Naive thymus-derived CD4-positive, alpha-beta T cell (primary cell): Measurements from ENCODE around the gene EFNA4. TPM values are rescaled to one million over a fixed set of nuclear protein-coding genes. Genes with fewer than 3 reads are reported as not detected.

Experiments
- ATAC-seq: fragments of 150-1000 bp; cut with Tn5 transposase; 2 replicates; pipeline ENCODE4 v1.10.0; 2021; ENCODE audit warnings: mild to moderate bottlenecking, moderate library complexity
- CTCF ChIA-PET: fragments of 350-600 bp; sonication (Branson Sonifier 250); formaldehyde crosslinking; loops from one replicate; lab custom pipeline; 2021; ENCODE audit warnings: antibody characterized with exemption; lab: Charles Lee
- POLR2A ChIA-PET: fragments of 350-600 bp; sonication (Branson Sonifier 250); formaldehyde crosslinking; loops from one replicate; lab custom pipeline; 2021; ENCODE audit warnings: antibody characterized with exemption, inconsistent platforms; lab: Charles Lee
- DNase-seq, 9 donors: peaks; one replicate each; pipeline versions ENCODE4 v3.0.0 to v3.0.0-alpha.2; 2020 to 2022; ENCODE audit warnings: mixed read lengths in 1 of 9
- H3K27ac ChIP-seq: one replicate; pipeline ENCODE4 v1.7.0; 2013; ENCODE audit warnings: mild to moderate bottlenecking, low read depth, low read length, moderate library complexity
- H3K27me3 ChIP-seq, 2 donors: one replicate each; pipeline ENCODE4 v1.7.0; 2013; ENCODE audit warnings: low read length in 2 of 2, mild to moderate bottlenecking in 2 of 2, moderate library complexity in 2 of 2; ENCODE audit not compliant: control insufficient read depth in 2 of 2, insufficient read depth in 2 of 2
- H3K36me3 ChIP-seq, 3 experiments: 1 replicate in 2 of 3; 2 replicates in 1 of 3; pipeline ENCODE4 v1.7.0; 2013; ENCODE audit warnings: low read length in 3 of 3, mild to moderate bottlenecking in 3 of 3, moderate library complexity in 1 of 3; ENCODE audit not compliant: insufficient read depth in 3 of 3, control insufficient read depth in 2 of 3
- H3K4me1 ChIP-seq, 2 donors: one replicate each; pipeline ENCODE4 v1.7.0; 2013; ENCODE audit warnings: low read length in 2 of 2, mild to moderate bottlenecking in 2 of 2, moderate library complexity in 1 of 2; ENCODE audit not compliant: control insufficient read depth in 2 of 2, insufficient read depth in 2 of 2
- H3K4me3 ChIP-seq: 2 replicates; pipeline ENCODE4 v1.7.0; 2013; ENCODE audit warnings: mild to moderate bottlenecking, low read length
- H3K9me3 ChIP-seq, 3 experiments: 1 replicate in 2 of 3; 2 replicates in 1 of 3; pipeline ENCODE4 v1.7.0; 2013; ENCODE audit warnings: low read length in 3 of 3; ENCODE audit not compliant: control insufficient read depth in 2 of 3
- H3K27ac Mint-ChIP-seq, 9 donors: one replicate each; pipeline ENCODE4 v1.8.0; 2020 to 2022; ENCODE audit warnings: mixed read lengths in 9 of 9, mild to moderate bottlenecking in 8 of 9, moderate library complexity in 5 of 9, inconsistent platforms in 2 of 9
- H3K27me3 Mint-ChIP-seq, 5 donors: one replicate each; pipeline ENCODE4 v1.8.0; 2021 to 2022; ENCODE audit warnings: mixed read lengths in 5 of 5, mild to moderate bottlenecking in 1 of 5
- H3K36me3 Mint-ChIP-seq, 5 donors: one replicate each; pipeline ENCODE4 v1.8.0; 2020 to 2022; ENCODE audit warnings: mixed read lengths in 5 of 5, mild to moderate bottlenecking in 3 of 5, inconsistent platforms in 1 of 5
- H3K4me1 Mint-ChIP-seq, 7 donors: one replicate each; pipeline ENCODE4 v1.8.0; 2020 to 2022; ENCODE audit warnings: mixed read lengths in 7 of 7, mild to moderate bottlenecking in 3 of 7, inconsistent platforms in 1 of 7
- H3K4me3 Mint-ChIP-seq, 10 donors: one replicate each; pipeline ENCODE4 v1.8.0; 2020 to 2022; ENCODE audit warnings: mild to moderate bottlenecking in 10 of 10, mixed read lengths in 10 of 10, moderate library complexity in 6 of 10, inconsistent platforms in 2 of 10
- H3K9me3 Mint-ChIP-seq, 11 donors: one replicate each; pipeline ENCODE4 v1.8.0; 2020 to 2022; ENCODE audit warnings: mixed read lengths in 11 of 11, mild to moderate bottlenecking in 4 of 11, inconsistent platforms in 1 of 11, moderate library complexity in 1 of 11
- intact Hi-C, 2 donors: fragments of 100-400 bp; cut with micrococcal nuclease; formaldehyde crosslinking; loops; one replicate each; pipeline ENCODE4 v1.15.1; 2023
- polyA plus RNA-seq, 2 donors: library from polyadenylated mRNA; unstranded; fragments of 300-500 nt; fragmentation: Illumina TruSeq; gene quantifications; one replicate each; pipeline ENCODE4 v1.2.3, GENCODE V29; 2021
- total RNA-seq, 6 experiments: library from RNA in 5 of 6; stranded (reverse) in 5 of 6; gene quantifications; 1 replicate in 5 of 6; 2 replicates in 1 of 6; pipeline ENCODE4 v1.2.3 and lab custom pipeline; 2021 to 2026

The EFNA4 gene
- total and polyA plus RNA-seq, 7 experiments from 2014 or later = 2.1 to 9.4 (median 4.8) TPM

DNA sequence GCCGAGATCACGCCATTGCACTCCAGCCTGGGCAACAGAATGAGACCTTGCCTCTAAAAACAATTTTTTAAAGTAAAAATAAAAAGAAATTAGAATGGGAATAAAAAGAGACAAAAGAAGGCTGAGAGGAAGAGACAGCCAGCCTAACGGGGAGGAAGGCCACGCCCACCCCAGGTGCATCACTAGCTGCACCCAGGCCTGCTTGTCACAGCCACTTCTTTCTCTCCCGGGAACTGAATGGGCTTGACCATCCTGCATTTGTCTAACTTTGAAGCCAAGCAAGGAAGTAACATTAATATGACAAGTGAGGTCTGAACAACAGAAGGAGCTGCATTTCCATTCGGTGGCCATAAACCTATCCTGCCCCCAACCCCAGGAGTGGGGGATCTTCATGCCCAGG lies 43.3 kb downstream of the EFNA4 start:
- Mint-ChIP-seq H3K4me1 (peaks cover 0 to 2% (median 0%) of the 10 kb centered on the region in 7 donors), H3K36me3 (no peaks in the 10 kb centered on the region), H3K27me3 (peaks cover 0 to 37% (median 0%) of the 10 kb centered on the region in 5 donors), H3K4me3 (no peak overlapping the region), H3K27ac (no peak overlapping the region), H3K9me3 (no peaks in the 10 kb centered on the region)
- Histone ChIP-seq H3K9me3 (no peaks in the 10 kb centered on the region), H3K36me3 (no peaks in the 10 kb centered on the region), H3K4me3 (no peak overlapping the region), H3K4me1 (no peaks in the 10 kb centered on the region), H3K27me3 (no peaks in the 10 kb centered on the region), H3K27ac (no peak overlapping the region)
- ATAC-seq (no peak), DNase-seq (no peak)
- intact Hi-C loops = no loop called here
- ChIA-PET POLR2A (no interaction called here), CTCF (interaction anchor here (1.4 kb wide), 1 partner anchor 16 kb away, joined by 4 read pairs; no protein-coding TSS in a partner anchor)

DNA sequence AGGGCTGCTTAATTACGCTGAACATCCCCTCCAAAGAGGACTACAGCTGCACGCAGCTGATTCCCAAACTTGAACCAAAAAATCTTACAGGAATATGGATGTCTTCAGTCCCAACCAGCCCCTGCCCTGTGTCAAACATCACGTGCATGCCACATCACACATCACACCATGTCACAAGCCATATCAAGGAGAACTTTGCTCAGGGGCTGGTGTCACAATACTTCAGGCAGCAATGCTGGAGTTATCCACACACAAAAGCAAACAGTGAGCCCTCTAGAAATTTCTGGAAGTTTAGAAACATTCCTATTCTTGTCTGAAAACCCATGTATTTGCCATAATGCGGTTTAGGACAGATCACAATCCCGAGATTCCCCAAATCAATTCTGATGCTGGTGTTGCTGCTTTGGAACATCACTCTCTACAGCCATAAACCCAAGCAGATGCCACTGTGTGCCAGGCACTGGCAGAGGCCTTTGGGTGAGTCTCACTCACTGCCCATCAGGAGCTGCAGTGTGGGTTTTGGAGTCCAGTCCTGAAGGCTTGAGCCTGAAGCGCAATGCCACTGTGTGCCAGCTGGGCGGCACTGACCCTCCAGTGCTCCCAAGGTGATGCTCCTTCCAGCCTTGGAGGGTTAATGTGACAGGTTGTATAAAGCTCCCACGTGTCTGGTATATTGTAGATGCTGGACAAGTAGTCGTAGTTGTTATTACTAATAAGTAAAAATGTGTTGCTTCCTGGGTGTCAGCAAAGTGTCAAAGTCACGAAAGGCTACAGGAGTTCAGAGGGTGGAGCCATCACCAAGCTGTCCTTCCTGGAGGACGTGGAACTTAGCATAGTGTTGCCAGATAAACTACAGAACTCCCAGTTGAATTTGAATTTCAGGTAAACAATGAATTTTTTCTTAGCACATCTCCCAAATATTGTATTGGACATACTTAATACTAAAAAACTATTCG lies 44.0 kb downstream of the EFNA4 start:
- no peaks in the 10 kb centered on the region for H3K4me1 ChIP-seq
- Mint-ChIP-seq H3K36me3 (no peaks in the 10 kb centered on the region), H3K27me3 (peaks cover 0 to 32% (median 0%) of the 10 kb centered on the region in 5 donors), H3K4me3 (no peak overlapping the region), H3K4me1 (peaks cover 0 to 2% (median 0%) of the 10 kb centered on the region in 7 donors), H3K9me3 (no peaks in the 10 kb centered on the region), H3K27ac (peak overlapping the region in 1 of 9 donors; percentile 41)
- no peak overlapping the region for H3K4me3 ChIP-seq
- no peak overlapping the region for H3K27ac ChIP-seq
- intact Hi-C loops = no loop called here
- no peaks in the 10 kb centered on the region for H3K9me3 ChIP-seq
- no peak for DNase-seq
- no peaks in the 10 kb centered on the region for H3K36me3 ChIP-seq
- POLR2A ChIA-PET = interaction anchor here (0.6 kb wide), 2 partner anchors 518 to 682 kb away, joined by 3 read pairs; no protein-coding TSS in a partner anchor
- CTCF ChIA-PET = interaction anchor here (1.4 kb wide), 1 partner anchor 16 kb away, joined by 4 read pairs; no protein-coding TSS in a partner anchor
- ATAC-seq = no peak
- H3K27me3 ChIP-seq = no peaks in the 10 kb centered on the region

DNA sequence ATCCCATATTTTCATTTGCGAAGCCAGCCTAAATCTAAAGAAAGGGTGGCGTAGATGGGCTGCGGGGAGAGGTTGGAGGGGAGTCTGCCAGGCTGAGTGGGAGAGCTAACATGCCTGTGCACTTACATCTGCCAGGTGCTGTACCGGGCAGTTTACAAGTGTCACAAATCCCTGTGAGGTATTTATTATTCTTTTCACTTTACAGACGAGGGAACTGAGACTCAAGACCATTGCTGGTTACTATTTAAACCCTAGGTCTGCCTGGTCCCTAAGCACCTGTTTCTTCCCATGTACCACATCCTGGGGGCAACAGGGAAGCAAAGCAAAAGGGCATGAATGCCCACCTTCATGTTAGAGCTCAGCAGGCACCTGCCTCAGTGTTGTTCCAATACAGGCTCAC lies 44.8 kb downstream of the EFNA4 start:
- CTCF ChIA-PET = no interaction called here

DNA sequence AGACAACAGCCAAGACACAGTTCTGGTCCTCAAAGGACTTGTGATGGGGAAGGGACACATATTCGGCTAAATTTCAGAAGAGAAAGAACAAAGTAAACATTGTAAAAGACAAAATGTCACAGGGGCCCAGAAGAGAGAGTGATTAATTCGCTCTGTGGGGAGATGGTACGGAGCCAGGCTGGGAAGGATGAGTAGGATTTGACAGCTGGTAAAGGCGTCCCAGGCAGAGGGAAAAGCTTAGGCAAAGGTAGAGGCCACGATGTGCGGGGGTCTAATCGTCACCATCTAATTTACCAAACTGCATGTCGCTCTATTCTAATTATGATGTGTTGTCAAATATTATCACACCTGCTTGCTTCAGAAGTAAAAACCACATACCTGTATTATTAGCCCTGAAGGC lies 46.8 kb downstream of the EFNA4 start:
- CTCF ChIA-PET = no interaction called here
- Histone ChIP-seq H3K36me3 (no peaks in the 10 kb centered on the region), H3K27me3 (no peaks in the 10 kb centered on the region), H3K4me3 (no peak overlapping the region), H3K9me3 (no peaks in the 10 kb centered on the region), H3K27ac (no peak overlapping the region), H3K4me1 (no peaks in the 10 kb centered on the region)
- intact Hi-C loops = no loop called here
- Mint-ChIP-seq H3K4me3 (no peak overlapping the region), H3K27me3 (peaks cover 0 to 24% (median 0%) of the 10 kb centered on the region in 5 donors), H3K9me3 (no peaks in the 10 kb centered on the region), H3K4me1 (peaks cover 0 to 2% (median 0%) of the 10 kb centered on the region in 7 donors), H3K27ac (no peak overlapping the region), H3K36me3 (no peaks in the 10 kb centered on the region)
- no peak for ATAC-seq
- POLR2A ChIA-PET = no interaction called here
- no peak for DNase-seq

More for the DNA sequence above, 44.8 kb downstream of the EFNA4 start:
- Mint-ChIP-seq H3K36me3 (no peaks in the 10 kb centered on the region), H3K27ac (no peak overlapping the region), H3K4me3 (no peak overlapping the region), H3K4me1 (peaks cover 0 to 2% (median 0%) of the 10 kb centered on the region in 7 donors), H3K27me3 (peaks cover 0 to 32% (median 0%) of the 10 kb centered on the region in 5 donors), H3K9me3 (no peaks in the 10 kb centered on the region)
- DNase-seq (no peak), ATAC-seq (no peak)
- Histone ChIP-seq H3K4me3 (no peak overlapping the region), H3K9me3 (no peaks in the 10 kb centered on the region), H3K4me1 (no peaks in the 10 kb centered on the region), H3K36me3 (no peaks in the 10 kb centered on the region), H3K27ac (no peak overlapping the region), H3K27me3 (no peaks in the 10 kb centered on the region)
- intact Hi-C loops = no loop called here
- POLR2A ChIA-PET = no interaction called here

DNA sequence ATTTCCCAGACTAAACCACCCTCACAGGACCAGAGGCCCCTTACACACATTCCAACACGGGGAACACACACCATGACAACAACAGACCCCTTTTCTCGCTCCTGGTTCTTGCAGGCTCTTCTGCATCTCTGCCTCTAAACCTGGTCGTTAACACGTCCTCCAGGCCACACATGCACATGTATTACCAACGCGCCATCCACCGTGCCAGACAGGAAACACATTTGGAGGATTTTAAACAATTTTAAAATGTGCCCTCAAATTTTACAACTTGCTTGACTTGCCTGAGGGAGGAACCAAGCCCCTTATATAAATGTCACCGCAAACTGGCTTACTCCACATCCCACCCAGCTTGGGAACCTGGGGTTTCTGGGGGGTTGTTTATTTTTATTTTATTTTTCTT lies 47.3 kb downstream of the EFNA4 start:
- no peak overlapping the region for H3K4me3 ChIP-seq
- intact Hi-C loops = no loop called here
- H3K27me3 ChIP-seq = no peaks in the 10 kb centered on the region
- no peak overlapping the region for H3K4me3 Mint-ChIP-seq
- CTCF ChIA-PET = no interaction called here
- no peaks in the 10 kb centered on the region for H3K36me3 Mint-ChIP-seq
- no peak for ATAC-seq
- H3K36me3 ChIP-seq = no peaks in the 10 kb centered on the region
- no peak overlapping the region for H3K27ac Mint-ChIP-seq
- peaks cover 0 to 22% (median 0%) of the 10 kb centered on the region in 5 donors for H3K27me3 Mint-ChIP-seq
- no peaks in the 10 kb centered on the region for H3K4me1 ChIP-seq
- POLR2A ChIA-PET = no interaction called here
- H3K9me3 ChIP-seq = no peaks in the 10 kb centered on the region
- H3K9me3 Mint-ChIP-seq = no peaks in the 10 kb centered on the region
- no peak for DNase-seq
- H3K4me1 Mint-ChIP-seq = peaks cover 0 to 2% (median 0%) of the 10 kb centered on the region in 7 donors
- no peak overlapping the region for H3K27ac ChIP-seq

DNA sequence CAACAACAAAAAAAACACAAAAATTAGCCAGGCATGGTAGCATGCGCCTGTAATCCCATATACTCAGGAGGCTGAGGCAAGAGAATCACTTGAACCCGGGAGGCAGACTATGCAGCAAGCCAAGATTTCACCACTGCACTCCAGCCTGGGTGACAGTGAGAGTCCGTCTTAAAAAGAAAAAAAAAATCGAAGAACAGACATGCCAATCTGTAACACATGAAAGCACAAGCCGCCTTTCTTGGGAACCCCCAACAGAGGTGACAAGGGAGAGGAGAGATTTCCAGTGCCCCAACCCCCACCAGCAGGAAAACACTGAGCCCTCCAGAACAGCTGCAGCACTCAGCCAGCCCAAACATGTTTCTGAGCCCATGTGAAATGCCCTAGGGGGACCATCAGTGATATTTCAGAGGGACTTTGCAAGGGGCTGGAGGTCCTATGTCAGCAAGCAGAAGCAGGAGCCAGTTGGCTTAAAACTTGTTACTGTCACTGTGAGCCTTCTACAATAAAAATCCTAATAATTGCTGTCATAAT lies 50.0 kb downstream of the EFNA4 start:
- CTCF ChIA-PET = no interaction called here
- ATAC-seq (no peak), DNase-seq (no peak)
- Histone ChIP-seq H3K27ac (no peak overlapping the region), H3K4me3 (no peak overlapping the region), H3K27me3 (no peaks in the 10 kb centered on the region), H3K36me3 (no peaks in the 10 kb centered on the region), H3K9me3 (no peaks in the 10 kb centered on the region), H3K4me1 (no peaks in the 10 kb centered on the region)
- Mint-ChIP-seq H3K27me3 (peaks cover 0 to 14% (median 0%) of the 10 kb centered on the region in 5 donors), H3K9me3 (no peaks in the 10 kb centered on the region), H3K27ac (no peak overlapping the region), H3K4me1 (peaks cover 0 to 2% (median 0%) of the 10 kb centered on the region in 7 donors), H3K36me3 (no peaks in the 10 kb centered on the region), H3K4me3 (no peak overlapping the region)
- intact Hi-C loops = no loop called here
- POLR2A ChIA-PET = no interaction called here
